BJ (cell line): ENCODE data around the gene OSBPL5. TPM values are rescaled to one million over a fixed set of nuclear protein-coding genes. Genes with fewer than 3 reads are reported as not detected.

Source experiments
- CTCF ChIA-PET: fragments of 350-600 bp; formaldehyde crosslinking; extraction: SDS; loops from one replicate; lab custom pipeline; 2021; ENCODE audit warnings: antibody characterized with exemption, inconsistent platforms; lab: Yijun Ruan, JAX
- POLR2A ChIA-PET: fragments of 300-600 bp; sonication (Branson Sonifier 250); formaldehyde crosslinking; extraction: SDS; loops from one replicate; lab custom pipeline; 2021; ENCODE audit warnings: antibody characterized with exemption; lab: Charles Lee
- DNase-seq: peaks from one replicate; pipeline ENCODE4 v3.0.0-alpha.2; 2011; ENCODE audit warnings: low read depth
- H3K27me3 ChIP-seq: 2 replicates; pipeline ENCODE4 v1.6.0; 2011; ENCODE audit warnings: low read length; ENCODE audit not compliant: control insufficient read depth, insufficient read depth
- H3K36me3 ChIP-seq: 2 replicates; pipeline ENCODE4 v1.5.1; 2011; ENCODE audit warnings: low read length; ENCODE audit not compliant: control insufficient read depth, insufficient read depth
- H3K4me3 ChIP-seq: 2 replicates; pipeline ENCODE4 v1.5.1; 2011; ENCODE audit warnings: low read depth, mild to moderate bottlenecking, control low read depth, low read length
- CTCF ChIP-seq: IDR thresholded peaks from 2 replicates; pipeline ENCODE4 v1.5.1; 2011; ENCODE audit warnings: low read depth, mild to moderate bottlenecking, control low read depth, inconsistent platforms, low read length, moderate library complexity; ENCODE audit not compliant: insufficient read depth
- polyA plus RNA-seq: library from polyadenylated mRNA; depleted of rRNA; stranded (reverse); fragments of >200 nt; gene quantifications from 2 replicates; pipeline ENCODE4 v1.2.3, GENCODE V29; 2011

The OSBPL5 gene
- polyA plus RNA-seq, 1 experiment: 20.8 TPM

GRCh38 chr11:3055891-3056290, 109.2 kb downstream of the OSBPL5 start:
- Histone ChIP-seq H3K36me3 (peaks cover 13% of the 10 kb centered on the region), H3K27me3 (no peaks in the 10 kb centered on the region), H3K4me3 (peak overlapping the region; percentile 100)
- no peak for TF ChIP-seq CTCF
- ChIA-PET CTCF (interaction anchor here (2.2 kb wide), 1 partner anchor 35 kb away, joined by 13 read pairs; no protein-coding TSS in a partner anchor), POLR2A (no interaction called here)
- no peak for DNase-seq

DNA sequence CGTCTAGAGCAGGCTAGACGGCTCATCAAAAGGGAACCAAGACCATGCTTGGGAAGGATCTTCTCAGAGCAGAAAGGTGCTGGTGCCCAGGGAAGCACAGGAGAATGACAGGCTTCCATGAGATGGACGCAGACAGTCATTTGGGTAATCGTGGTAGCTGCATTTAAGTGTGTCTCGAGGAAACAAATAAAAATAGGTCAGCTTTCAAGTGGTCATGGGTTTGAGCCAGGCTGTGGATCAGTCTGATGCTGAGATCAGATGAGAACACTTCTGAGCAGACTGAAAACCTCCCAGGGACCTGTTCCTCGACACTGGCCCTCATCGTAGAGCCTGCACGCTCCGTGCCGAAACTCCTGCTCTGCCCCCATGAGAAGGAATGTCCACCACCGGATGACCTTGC, 112.5 kb downstream of the OSBPL5 start:
- CTCF ChIA-PET: interaction anchor here (0.6 to 5.0 kb wide), 3 partner anchors 38 to 520 kb away, joined by 3 to 54 read pairs (median 3); no protein-coding TSS in a partner anchor
- POLR2A ChIA-PET: no interaction called here
- TF ChIP-seq CTCF: no peak

GRCh38 chr11:3052109-3052479, 113.0 kb downstream of the OSBPL5 start:
- peaks cover 19% of the 10 kb centered on the region for H3K36me3 ChIP-seq
- no peak for DNase-seq
- TF ChIP-seq CTCF: no peak
- POLR2A ChIA-PET: no interaction called here
- no peak overlapping the region for H3K4me3 ChIP-seq
- H3K27me3 ChIP-seq: no peaks in the 10 kb centered on the region
- CTCF ChIA-PET: interaction anchor here (5.0 kb wide), 1 partner anchor 38 kb away, joined by 54 read pairs; no protein-coding TSS in a partner anchor

More for the DNA sequence above, 112.5 kb downstream of the OSBPL5 start:
- H3K4me3 ChIP-seq: no peak overlapping the region
- peaks cover 15% of the 10 kb centered on the region for H3K36me3 ChIP-seq
- no peaks in the 10 kb centered on the region for H3K27me3 ChIP-seq
- DNase-seq: no peak

- ChIA-PET CTCF (interaction anchor here (0.9 to 5.9 kb wide), 5 partner anchors 14 to 99 kb away, joined by 3 to 54 read pairs (median 6); no protein-coding TSS in a partner anchor), POLR2A (no interaction called here)
- H3K36me3 ChIP-seq: peaks cover 19% of the 10 kb centered on the region
- no peak overlapping the region for H3K4me3 ChIP-seq
- H3K27me3 ChIP-seq: no peaks in the 10 kb centered on the region
- no peak for DNase-seq
- TF ChIP-seq CTCF: 0 out of 2 replicates have a peak, but pooled peaks have one; percentile 19
Observed at GRCh38 chr11:3051196-3052108, 113.7 kb downstream of the OSBPL5 start.
